ENCODE data around the gene ELMO3.

GRCh38 chr16:67170949-67171649 lies 27.8 kb upstream of the ELMO3 start:
- TF ChIP-seq POLR2AphosphoS5 (IDR thresholded peaks at IDR 0.05; ENCODE audit: low read depth, low read length) (no peak), POLR2A (IDR thresholded peaks at IDR 0.05; ENCODE audit: low read depth, low read length) (no peak), TAF1 (IDR thresholded peaks at IDR 0.05; ENCODE audit: low read depth, low read length) (no peak)
